ENCODE measurements around the gene RPL4. TPM values are rescaled to one million over a fixed set of nuclear protein-coding genes. Genes with fewer than 3 reads are reported as not detected.

RPL4 gene
- total and polyA plus RNA-seq, 2 experiments from 2014 or later = 2,989 to 6,082 TPM

DNA sequence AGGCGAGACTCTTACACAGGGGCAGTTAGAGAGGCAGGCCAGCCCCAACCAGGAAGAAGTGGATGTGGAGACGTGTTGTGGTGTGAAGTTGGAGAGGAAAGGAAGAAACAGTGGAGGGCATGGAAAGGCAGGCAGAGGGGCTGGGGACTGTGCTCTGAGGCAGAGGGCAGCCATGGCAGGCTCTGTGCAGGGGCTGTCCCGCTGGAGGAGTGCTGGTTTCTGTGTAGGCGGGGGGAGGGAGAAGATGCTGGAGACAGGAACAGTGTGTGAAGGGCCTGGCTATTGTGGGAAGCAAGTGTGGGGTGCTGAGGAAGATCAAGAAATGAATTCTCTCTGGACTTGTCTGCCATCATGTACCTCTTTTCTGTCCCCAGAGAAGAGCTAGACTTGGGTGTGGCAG, 28.1 kb downstream of the RPL4 start:
- 0 out of 2 replicates have a peak, but pooled peaks cover 2% of the 10 kb centered on the region for H3K36me3 ChIP-seq (ENCODE audit: insufficient read depth)
- Mint-ChIP-seq H3K4me3 (peak overlapping the region; percentile 5; the same call in 1 of the 3 replicates), H3K36me3 (ENCODE audit: low read depth) (peaks cover 8% of the 10 kb centered on the region), H3K4me1 (peaks cover 61% of the 10 kb centered on the region), H3K9me3 (no peaks in the 10 kb centered on the region), H3K27me3 (ENCODE audit: insufficient read depth, low read depth, poor library complexity) (peaks cover 8% of the 10 kb centered on the region), H3K27ac (peak overlapping the region; percentile 56)
- no peaks in the 10 kb centered on the region; the same call in 1 of the 2 replicates for H4K20me1 ChIP-seq (replicated peaks; ENCODE audit: insufficient read depth)
- peaks cover 17% of the 10 kb centered on the region for H3K79me2 ChIP-seq (replicated peaks; ENCODE audit: insufficient read depth)
- no peak for TF ChIP-seq EZH2phosphoT487 (IDR thresholded peaks at IDR 0.05; ENCODE audit: unreplicated experiment)
- TF ChIP-seq, protein P1, sequence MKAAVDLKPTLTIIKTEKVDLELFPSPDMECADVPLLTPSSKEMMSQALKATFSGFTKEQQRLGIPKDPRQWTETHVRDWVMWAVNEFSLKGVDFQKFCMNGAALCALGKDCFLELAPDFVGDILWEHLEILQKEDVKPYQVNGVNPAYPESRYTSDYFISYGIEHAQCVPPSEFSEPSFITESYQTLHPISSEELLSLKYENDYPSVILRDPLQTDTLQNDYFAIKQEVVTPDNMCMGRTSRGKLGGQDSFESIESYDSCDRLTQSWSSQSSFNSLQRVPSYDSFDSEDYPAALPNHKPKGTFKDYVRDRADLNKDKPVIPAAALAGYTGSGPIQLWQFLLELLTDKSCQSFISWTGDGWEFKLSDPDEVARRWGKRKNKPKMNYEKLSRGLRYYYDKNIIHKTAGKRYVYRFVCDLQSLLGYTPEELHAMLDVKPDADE (IDR thresholded peaks at IDR 0.05) = no peak
- TF ChIP-seq EZH2 (IDR thresholded peaks at IDR 0.05; ENCODE audit: low read depth, unreplicated experiment) = no peak
- no peak for TF ChIP-seq CREB1 (CRISPR knock-in tag; IDR thresholded peaks at IDR 0.05; ENCODE audit: low read depth)
- TF ChIP-seq, protein P2, sequence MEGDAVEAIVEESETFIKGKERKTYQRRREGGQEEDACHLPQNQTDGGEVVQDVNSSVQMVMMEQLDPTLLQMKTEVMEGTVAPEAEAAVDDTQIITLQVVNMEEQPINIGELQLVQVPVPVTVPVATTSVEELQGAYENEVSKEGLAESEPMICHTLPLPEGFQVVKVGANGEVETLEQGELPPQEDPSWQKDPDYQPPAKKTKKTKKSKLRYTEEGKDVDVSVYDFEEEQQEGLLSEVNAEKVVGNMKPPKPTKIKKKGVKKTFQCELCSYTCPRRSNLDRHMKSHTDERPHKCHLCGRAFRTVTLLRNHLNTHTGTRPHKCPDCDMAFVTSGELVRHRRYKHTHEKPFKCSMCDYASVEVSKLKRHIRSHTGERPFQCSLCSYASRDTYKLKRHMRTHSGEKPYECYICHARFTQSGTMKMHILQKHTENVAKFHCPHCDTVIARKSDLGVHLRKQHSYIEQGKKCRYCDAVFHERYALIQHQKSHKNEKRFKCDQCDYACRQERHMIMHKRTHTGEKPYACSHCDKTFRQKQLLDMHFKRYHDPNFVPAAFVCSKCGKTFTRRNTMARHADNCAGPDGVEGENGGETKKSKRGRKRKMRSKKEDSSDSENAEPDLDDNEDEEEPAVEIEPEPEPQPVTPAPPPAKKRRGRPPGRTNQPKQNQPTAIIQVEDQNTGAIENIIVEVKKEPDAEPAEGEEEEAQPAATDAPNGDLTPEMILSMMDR (conservative IDR thresholded peaks at IDR 0.05; ENCODE audit: low read depth in 2 of 2) = no peak
- TF ChIP-seq, protein P3, sequence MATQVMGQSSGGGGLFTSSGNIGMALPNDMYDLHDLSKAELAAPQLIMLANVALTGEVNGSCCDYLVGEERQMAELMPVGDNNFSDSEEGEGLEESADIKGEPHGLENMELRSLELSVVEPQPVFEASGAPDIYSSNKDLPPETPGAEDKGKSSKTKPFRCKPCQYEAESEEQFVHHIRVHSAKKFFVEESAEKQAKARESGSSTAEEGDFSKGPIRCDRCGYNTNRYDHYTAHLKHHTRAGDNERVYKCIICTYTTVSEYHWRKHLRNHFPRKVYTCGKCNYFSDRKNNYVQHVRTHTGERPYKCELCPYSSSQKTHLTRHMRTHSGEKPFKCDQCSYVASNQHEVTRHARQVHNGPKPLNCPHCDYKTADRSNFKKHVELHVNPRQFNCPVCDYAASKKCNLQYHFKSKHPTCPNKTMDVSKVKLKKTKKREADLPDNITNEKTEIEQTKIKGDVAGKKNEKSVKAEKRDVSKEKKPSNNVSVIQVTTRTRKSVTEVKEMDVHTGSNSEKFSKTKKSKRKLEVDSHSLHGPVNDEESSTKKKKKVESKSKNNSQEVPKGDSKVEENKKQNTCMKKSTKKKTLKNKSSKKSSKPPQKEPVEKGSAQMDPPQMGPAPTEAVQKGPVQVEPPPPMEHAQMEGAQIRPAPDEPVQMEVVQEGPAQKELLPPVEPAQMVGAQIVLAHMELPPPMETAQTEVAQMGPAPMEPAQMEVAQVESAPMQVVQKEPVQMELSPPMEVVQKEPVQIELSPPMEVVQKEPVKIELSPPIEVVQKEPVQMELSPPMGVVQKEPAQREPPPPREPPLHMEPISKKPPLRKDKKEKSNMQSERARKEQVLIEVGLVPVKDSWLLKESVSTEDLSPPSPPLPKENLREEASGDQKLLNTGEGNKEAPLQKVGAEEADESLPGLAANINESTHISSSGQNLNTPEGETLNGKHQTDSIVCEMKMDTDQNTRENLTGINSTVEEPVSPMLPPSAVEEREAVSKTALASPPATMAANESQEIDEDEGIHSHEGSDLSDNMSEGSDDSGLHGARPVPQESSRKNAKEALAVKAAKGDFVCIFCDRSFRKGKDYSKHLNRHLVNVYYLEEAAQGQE (IDR thresholded peaks at IDR 0.05; ENCODE audit: unreplicated experiment) = no peak
- no peak for TF ChIP-seq NANOG (IDR thresholded peaks at IDR 0.05; ENCODE audit: borderline replicate concordance)
- TF ChIP-seq STAT1 (IDR thresholded peaks at IDR 0.05; ENCODE audit: unreplicated experiment) = no peak
- TF ChIP-seq, protein P4, sequence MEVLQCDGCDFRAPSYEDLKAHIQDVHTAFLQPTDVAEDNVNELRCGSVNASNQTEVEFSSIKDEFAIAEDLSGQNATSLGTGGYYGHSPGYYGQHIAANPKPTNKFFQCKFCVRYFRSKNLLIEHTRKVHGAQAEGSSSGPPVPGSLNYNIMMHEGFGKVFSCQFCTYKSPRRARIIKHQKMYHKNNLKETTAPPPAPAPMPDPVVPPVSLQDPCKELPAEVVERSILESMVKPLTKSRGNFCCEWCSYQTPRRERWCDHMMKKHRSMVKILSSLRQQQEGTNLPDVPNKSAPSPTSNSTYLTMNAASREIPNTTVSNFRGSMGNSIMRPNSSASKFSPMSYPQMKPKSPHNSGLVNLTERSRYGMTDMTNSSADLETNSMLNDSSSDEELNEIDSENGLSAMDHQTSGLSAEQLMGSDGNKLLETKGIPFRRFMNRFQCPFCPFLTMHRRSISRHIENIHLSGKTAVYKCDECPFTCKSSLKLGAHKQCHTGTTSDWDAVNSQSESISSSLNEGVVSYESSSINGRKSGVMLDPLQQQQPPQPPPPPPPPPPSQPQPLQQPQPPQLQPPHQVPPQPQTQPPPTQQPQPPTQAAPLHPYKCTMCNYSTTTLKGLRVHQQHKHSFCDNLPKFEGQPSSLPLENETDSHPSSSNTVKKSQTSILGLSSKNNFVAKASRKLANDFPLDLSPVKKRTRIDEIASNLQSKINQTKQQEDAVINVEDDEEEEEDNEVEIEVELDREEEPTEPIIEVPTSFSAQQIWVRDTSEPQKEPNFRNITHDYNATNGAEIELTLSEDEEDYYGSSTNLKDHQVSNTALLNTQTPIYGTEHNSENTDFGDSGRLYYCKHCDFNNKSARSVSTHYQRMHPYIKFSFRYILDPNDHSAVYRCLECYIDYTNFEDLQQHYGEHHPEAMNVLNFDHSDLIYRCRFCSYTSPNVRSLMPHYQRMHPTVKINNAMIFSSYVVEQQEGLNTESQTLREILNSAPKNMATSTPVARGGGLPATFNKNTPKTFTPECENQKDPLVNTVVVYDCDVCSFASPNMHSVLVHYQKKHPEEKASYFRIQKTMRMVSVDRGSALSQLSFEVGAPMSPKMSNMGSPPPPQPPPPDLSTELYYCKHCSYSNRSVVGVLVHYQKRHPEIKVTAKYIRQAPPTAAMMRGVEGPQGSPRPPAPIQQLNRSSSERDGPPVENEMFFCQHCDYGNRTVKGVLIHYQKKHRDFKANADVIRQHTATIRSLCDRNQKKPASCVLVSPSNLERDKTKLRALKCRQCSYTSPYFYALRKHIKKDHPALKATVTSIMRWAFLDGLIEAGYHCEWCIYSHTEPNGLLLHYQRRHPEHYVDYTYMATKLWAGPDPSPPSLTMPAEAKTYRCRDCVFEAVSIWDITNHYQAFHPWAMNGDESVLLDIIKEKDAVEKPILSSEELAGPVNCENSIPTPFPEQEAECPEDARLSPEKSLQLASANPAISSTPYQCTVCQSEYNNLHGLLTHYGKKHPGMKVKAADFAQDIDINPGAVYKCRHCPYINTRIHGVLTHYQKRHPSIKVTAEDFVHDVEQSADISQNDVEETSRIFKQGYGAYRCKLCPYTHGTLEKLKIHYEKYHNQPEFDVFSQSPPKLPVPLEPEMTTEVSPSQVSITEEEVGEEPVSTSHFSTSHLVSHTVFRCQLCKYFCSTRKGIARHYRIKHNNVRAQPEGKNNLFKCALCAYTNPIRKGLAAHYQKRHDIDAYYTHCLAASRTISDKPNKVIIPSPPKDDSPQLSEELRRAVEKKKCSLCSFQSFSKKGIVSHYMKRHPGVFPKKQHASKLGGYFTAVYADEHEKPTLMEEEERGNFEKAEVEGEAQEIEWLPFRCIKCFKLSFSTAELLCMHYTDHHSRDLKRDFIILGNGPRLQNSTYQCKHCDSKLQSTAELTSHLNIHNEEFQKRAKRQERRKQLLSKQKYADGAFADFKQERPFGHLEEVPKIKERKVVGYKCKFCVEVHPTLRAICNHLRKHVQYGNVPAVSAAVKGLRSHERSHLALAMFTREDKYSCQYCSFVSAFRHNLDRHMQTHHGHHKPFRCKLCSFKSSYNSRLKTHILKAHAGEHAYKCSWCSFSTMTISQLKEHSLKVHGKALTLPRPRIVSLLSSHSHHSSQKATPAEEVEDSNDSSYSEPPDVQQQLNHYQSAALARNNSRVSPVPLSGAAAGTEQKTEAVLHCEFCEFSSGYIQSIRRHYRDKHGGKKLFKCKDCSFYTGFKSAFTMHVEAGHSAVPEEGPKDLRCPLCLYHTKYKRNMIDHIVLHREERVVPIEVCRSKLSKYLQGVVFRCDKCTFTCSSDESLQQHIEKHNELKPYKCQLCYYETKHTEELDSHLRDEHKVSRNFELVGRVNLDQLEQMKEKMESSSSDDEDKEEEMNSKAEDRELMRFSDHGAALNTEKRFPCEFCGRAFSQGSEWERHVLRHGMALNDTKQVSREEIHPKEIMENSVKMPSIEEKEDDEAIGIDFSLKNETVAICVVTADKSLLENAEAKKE (CRISPR knock-in tag; IDR thresholded peaks at IDR 0.05) = no peak
- TF ChIP-seq ZNF331 (CRISPR knock-in tag; IDR thresholded peaks at IDR 0.05; ENCODE audit: low read depth) = no peak
- no peak for TF ChIP-seq ZNF114 (CRISPR knock-in tag; IDR thresholded peaks at IDR 0.05)
- no peak for TF ChIP-seq JUNB (IDR thresholded peaks at IDR 0.05; ENCODE audit: unreplicated experiment)
- TF ChIP-seq POLR2AphosphoS5 (IDR thresholded peaks at IDR 0.05; ENCODE audit: low read depth) = no peak
- no peak overlapping the region for H3K27ac ChIP-seq (ENCODE audit: low read depth)
- H3K4me2 ChIP-seq = no peak overlapping the region
- no peak for DNase-seq (ENCODE audit: low spot score)
- peaks cover 46% of the 10 kb centered on the region for H3K4me1 ChIP-seq (ENCODE audit: insufficient read depth)
- H2AFZ ChIP-seq = no peak overlapping the region
- H3F3A ChIP-seq (replicated peaks; ENCODE audit: low read depth) = peaks cover 25% of the 10 kb centered on the region
- no peaks in the 10 kb centered on the region for H3K27me3 ChIP-seq (ENCODE audit: insufficient read depth)
- H3K4me3 ChIP-seq = no peak overlapping the region
- H3K9me2 ChIP-seq (ENCODE audit: insufficient read depth) = no peaks in the 10 kb centered on the region
- no peak for ATAC-seq
